Measurements from ENCODE around the gene ETV7.
"Not testable (repeated sequence)": the region's sequence is repeated elsewhere in the genome, so short reads cannot be mapped to it uniquely, and the experiment has no call there.

Gene ETV7

GRCh38 chr6:36413489-36414480, 26.3 kb upstream of the ETV7 start:
- H3K4me3 ChIP-seq (ENCODE audit: low read depth, low read length), result no peak overlapping the region
- DNase-seq (ENCODE audit: low read depth), result no peak
- no peak for TF ChIP-seq CTCF (IDR thresholded peaks at IDR 0.05; ENCODE audit: control insufficient read depth, extremely low read depth, insufficient read depth)

- not testable (repeated sequence) for H3K4me3 ChIP-seq (ENCODE audit: low read depth, low read length); DNase-seq (ENCODE audit: low read depth)
Observed at GRCh38 chr6:36409718-36410117, 22.2 kb upstream of the ETV7 start.

GRCh38 chr6:36404164-36404563, 16.7 kb upstream of the ETV7 start:
- H3K4me3 ChIP-seq (ENCODE audit: low read depth, low read length), result no peak overlapping the region
- DNase-seq (ENCODE audit: low read depth), result no peak
- TF ChIP-seq CTCF (IDR thresholded peaks at IDR 0.05; ENCODE audit: control insufficient read depth, extremely low read depth, insufficient read depth), result no peak

GRCh38 chr6:36402481-36402880, 15.0 kb upstream of the ETV7 start:
- DNase-seq (ENCODE audit: low read depth), result no peak
- H3K4me3 ChIP-seq (ENCODE audit: low read depth, low read length), result no peak overlapping the region
- TF ChIP-seq CTCF (IDR thresholded peaks at IDR 0.05; ENCODE audit: control insufficient read depth, extremely low read depth, insufficient read depth), result no peak

GRCh38 chr6:36399970-36400369, 12.5 kb upstream of the ETV7 start:
- no peak for TF ChIP-seq CTCF (IDR thresholded peaks at IDR 0.05; ENCODE audit: control insufficient read depth, extremely low read depth, insufficient read depth)
- no peak overlapping the region for H3K4me3 ChIP-seq (ENCODE audit: low read depth, low read length)
- no peak for DNase-seq (ENCODE audit: low read depth)

GRCh38 chr6:36392621-36393020, 5.2 kb upstream of the ETV7 start:
- no peak for TF ChIP-seq CTCF (IDR thresholded peaks at IDR 0.05; ENCODE audit: control insufficient read depth, extremely low read depth, insufficient read depth)
- DNase-seq (ENCODE audit: low read depth), result no peak
- H3K4me3 ChIP-seq (ENCODE audit: low read depth, low read length), result no peak overlapping the region

GRCh38 chr6:36389353-36389752, 1.9 kb upstream of the ETV7 start:
- no peak for DNase-seq (ENCODE audit: low read depth)
- H3K4me3 ChIP-seq (ENCODE audit: low read depth, low read length), result no peak overlapping the region
- TF ChIP-seq CTCF (IDR thresholded peaks at IDR 0.05; ENCODE audit: control insufficient read depth, extremely low read depth, insufficient read depth), result no peak

Measured in LNCaP clone FGC (cell line).